Hepatocyte (in vitro differentiated cells): ENCODE measurements around the gene OGDHL. TPM values are rescaled to one million over a fixed set of nuclear protein-coding genes. Genes with fewer than 3 reads are reported as not detected.
"Not testable (repeated sequence)": the region's sequence is repeated elsewhere in the genome, so short reads cannot be mapped to it uniquely, and the experiment has no call there.

Experiments
- DNase-seq: peaks from one replicate; pipeline ENCODE4 v3.0.0-alpha.2; 2016; ENCODE audit warnings: low spot score
- H2AFZ ChIP-seq: fragments of 200-600 bp; sonication (generic); 2 replicates; pipeline ENCODE4 v1.6.0; 2016; ENCODE audit warnings: antibody characterized with exemption, mild to moderate bottlenecking
- H3K27ac ChIP-seq: fragments of 200-600 bp; sonication (generic); 2 replicates; pipeline ENCODE4 v1.5.1; 2016; ENCODE audit warnings: mild to moderate bottlenecking
- H3K27me3 ChIP-seq: fragments of 200-600 bp; sonication (generic); 2 replicates; pipeline ENCODE4 v1.6.1; 2016
- H3K36me3 ChIP-seq: fragments of 200-600 bp; sonication (generic); replicated peaks from 2 replicates; pipeline ENCODE4 v1.5.1; 2016; ENCODE audit warnings: low read depth; ENCODE audit not compliant: insufficient read depth
- H3K4me1 ChIP-seq: fragments of 200-600 bp; sonication (generic); 2 replicates; pipeline ENCODE4 v1.5.1; 2016; ENCODE audit warnings: mild to moderate bottlenecking, moderate library complexity; ENCODE audit not compliant: insufficient read depth
- H3K4me2 ChIP-seq: fragments of 200-600 bp; sonication (generic); 2 replicates; pipeline ENCODE4 v1.6.0; 2016
- H3K4me3 ChIP-seq: fragments of 200-600 bp; sonication (generic); 2 replicates; pipeline ENCODE4 v1.5.1; 2016; ENCODE audit warnings: mild to moderate bottlenecking
- H3K79me2 ChIP-seq: fragments of 200-600 bp; sonication (generic); 2 replicates; pipeline ENCODE4 v1.6.0; 2017; ENCODE audit warnings: mild to moderate bottlenecking
- H3K9me2 ChIP-seq: fragments of 200-600 bp; sonication (generic); replicated peaks from 2 replicates; pipeline ENCODE4 v1.6.0; 2017; ENCODE audit warnings: mild to moderate bottlenecking; ENCODE audit not compliant: insufficient read depth
- H3K9me3 ChIP-seq: fragments of 200-600 bp; sonication (generic); 2 replicates; pipeline ENCODE4 v1.5.1; 2016; ENCODE audit warnings: low read depth, mild to moderate bottlenecking
- H4K20me1 ChIP-seq: fragments of 200-600 bp; sonication (generic); 2 replicates; pipeline ENCODE4 v1.6.0; 2016; ENCODE audit warnings: mild to moderate bottlenecking; ENCODE audit not compliant: insufficient read depth, poor library complexity, severe bottlenecking
- CTCF ChIP-seq: fragments of 200-600 bp; sonication (generic); IDR thresholded peaks from 2 replicates; pipeline ENCODE4 v1.5.1; 2016; ENCODE audit warnings: antibody characterized with exemption, mild to moderate bottlenecking; ENCODE audit not compliant: poor library complexity
- EZH2 ChIP-seq: fragments of 200-600 bp; sonication (generic); IDR thresholded peaks from 2 replicates; pipeline ENCODE4 v1.6.1; 2016; ENCODE audit warnings: antibody characterized with exemption, mild to moderate bottlenecking, borderline replicate concordance
- EZH2phosphoT487 ChIP-seq: fragments of 200-600 bp; sonication (generic); IDR thresholded peaks from one replicate; pipeline ENCODE4 v1.6.1; 2018; ENCODE audit warnings: antibody characterized with exemption, mild to moderate bottlenecking, low read depth, moderate library complexity; ENCODE audit not compliant: unreplicated experiment, severe bottlenecking
- WGBS: methylation state at CpG from one replicate; pipeline ENCODE4 v1.1.6; 2016; ENCODE audit warnings: low lambda C conversion rate; ENCODE audit errors: missing lambda C conversion rate; 5-methylcytosine and 5-hydroxymethylcytosine counted together
- polyA plus RNA-seq: library from polyadenylated mRNA; unstranded; fragments of >200 nt; fragmentation: Nextera tagmentation; extraction: Ambion mirVana; gene quantifications from 2 replicates; pipeline ENCODE4 v1.2.1, GENCODE V29; 2016
- total RNA-seq: library from RNA; depleted of rRNA; stranded (reverse); fragments of >200 nt; gene quantifications from 2 replicates; pipeline ENCODE4 v1.2.3, GENCODE V29; 2014

OGDHL gene
- total and polyA plus RNA-seq, 2 experiments from 2014 or later = 9.3 to 12.9 TPM

DNA sequence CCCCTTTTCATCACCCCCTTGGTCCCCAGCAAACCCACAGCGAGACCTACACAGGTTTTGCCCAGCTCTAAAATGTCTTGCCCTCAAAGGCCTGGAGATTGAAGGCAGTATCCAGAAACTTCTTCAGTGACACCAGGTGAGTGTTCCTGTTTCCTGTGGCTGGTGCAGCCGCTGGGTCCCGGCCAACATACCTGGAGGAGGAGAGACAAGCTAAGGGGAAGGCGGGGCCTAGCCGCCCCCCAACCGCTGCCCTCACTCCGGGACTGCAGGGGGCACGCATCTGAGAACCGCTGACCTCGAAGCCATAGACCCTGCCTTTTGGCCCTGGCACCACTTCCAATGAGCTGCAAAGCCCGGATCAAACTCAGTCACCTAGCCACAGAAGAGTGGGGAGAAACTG lies 27.0 kb downstream of the OGDHL start:
- no peak overlapping the region for H3K4me3 ChIP-seq

DNA sequence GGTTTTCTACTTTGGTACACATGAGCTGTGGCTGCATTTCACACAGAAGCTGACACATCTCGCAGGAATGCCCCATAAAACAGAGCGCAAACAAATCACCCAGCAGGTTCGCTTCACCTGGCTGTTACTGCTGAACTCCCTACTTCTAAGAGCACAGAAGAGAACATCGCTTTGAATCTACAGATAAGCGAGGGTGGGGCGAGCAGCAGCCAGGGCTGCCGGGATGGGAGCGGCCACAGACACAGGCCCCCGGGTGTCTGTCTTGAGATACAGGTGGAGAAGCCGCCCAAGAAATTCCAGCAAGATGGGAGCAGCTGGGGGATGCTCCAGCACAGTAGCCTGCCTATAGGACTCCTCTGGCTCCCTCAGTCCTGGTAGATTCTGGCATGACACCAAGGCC lies 27.4 kb downstream of the OGDHL start:
- Histone ChIP-seq H3K9me3 (no peaks in the 10 kb centered on the region), H3K79me2 (no peaks in the 10 kb centered on the region), H3K27me3 (no peaks in the 10 kb centered on the region), H3K4me2 (no peak overlapping the region), H2AFZ (no peak overlapping the region), H3K27ac (no peak overlapping the region), H3K4me3 (no peak overlapping the region), H4K20me1 (no peaks in the 10 kb centered on the region), H3K36me3 (no peaks in the 10 kb centered on the region), H3K9me2 (no peaks in the 10 kb centered on the region), H3K4me1 (no peaks in the 10 kb centered on the region)
- no peak for TF ChIP-seq EZH2
- TF ChIP-seq EZH2phosphoT487 = no peak
- no peak for TF ChIP-seq CTCF
- DNase-seq = peak; percentile 73
- 65% methylated on average over 10 of the region's 10 CpGs for WGBS

More for the DNA sequence above, 27.0 kb downstream of the OGDHL start:
- no peak overlapping the region for H3K27ac ChIP-seq
- 92% methylated on average over 11 of the region's 11 CpGs for WGBS
- no peak overlapping the region for H3K4me2 ChIP-seq
- no peaks in the 10 kb centered on the region for H4K20me1 ChIP-seq
- no peaks in the 10 kb centered on the region for H3K4me1 ChIP-seq
- H3K79me2 ChIP-seq = no peaks in the 10 kb centered on the region
- no peaks in the 10 kb centered on the region for H3K36me3 ChIP-seq
- TF ChIP-seq EZH2 = no peak
- no peak for TF ChIP-seq EZH2phosphoT487
- no peak for TF ChIP-seq CTCF
- H3K9me2 ChIP-seq = no peaks in the 10 kb centered on the region
- no peak for DNase-seq
- H3K9me3 ChIP-seq = no peaks in the 10 kb centered on the region
- H3K27me3 ChIP-seq = no peaks in the 10 kb centered on the region
- H2AFZ ChIP-seq = no peak overlapping the region

DNA sequence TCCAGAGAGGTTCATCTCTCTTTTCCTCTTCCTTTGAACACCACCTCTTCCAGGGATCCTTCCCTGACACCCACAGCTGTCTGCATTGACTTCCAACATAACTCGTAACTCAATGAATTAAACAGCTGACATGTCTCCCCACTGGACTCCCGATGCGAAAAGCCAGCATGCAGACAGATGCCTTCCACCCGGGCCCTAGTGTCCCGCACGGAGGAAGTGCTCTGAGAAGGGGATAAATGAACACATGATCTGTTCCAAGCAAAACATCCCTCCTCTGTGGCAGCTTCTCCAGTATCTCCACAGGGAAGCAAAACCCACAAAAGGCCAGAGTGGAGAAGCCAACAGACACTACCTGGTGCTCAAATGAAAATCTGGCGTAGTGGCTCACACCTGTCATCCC lies 28.3 kb downstream of the OGDHL start:
- H3K36me3 ChIP-seq = no peaks in the 10 kb centered on the region
- TF ChIP-seq EZH2phosphoT487 (no peak), CTCF (no peak), EZH2 (no peak)
- no peak for DNase-seq
- H3K9me3 ChIP-seq = no peaks in the 10 kb centered on the region
- WGBS = 91% methylated on average over 7 of the region's 7 CpGs
- no peaks in the 10 kb centered on the region for H3K27me3 ChIP-seq
- H3K4me3 ChIP-seq = no peak overlapping the region
- H3K79me2 ChIP-seq = no peaks in the 10 kb centered on the region
- peak overlapping the region; percentile 44 for H3K27ac ChIP-seq
- H3K4me2 ChIP-seq = no peak overlapping the region
- H3K9me2 ChIP-seq = no peaks in the 10 kb centered on the region
- no peaks in the 10 kb centered on the region for H4K20me1 ChIP-seq
- H3K4me1 ChIP-seq = no peaks in the 10 kb centered on the region
- H2AFZ ChIP-seq = no peak overlapping the region

GRCh38 chr10:49726593-49726992 lies 35.5 kb downstream of the OGDHL start:
- Histone ChIP-seq H3K9me3 (no peaks in the 10 kb centered on the region), H3K27ac (no peak overlapping the region), H4K20me1 (no peaks in the 10 kb centered on the region), H3K4me1 (no peaks in the 10 kb centered on the region), H2AFZ (no peak overlapping the region), H3K9me2 (no peaks in the 10 kb centered on the region), H3K79me2 (no peaks in the 10 kb centered on the region), H3K27me3 (no peaks in the 10 kb centered on the region), H3K36me3 (no peaks in the 10 kb centered on the region), H3K4me3 (no peak overlapping the region), H3K4me2 (no peak overlapping the region)
- DNase-seq = no peak
- no peak for TF ChIP-seq EZH2phosphoT487
- no peak for TF ChIP-seq EZH2
- no peak for TF ChIP-seq CTCF
- WGBS = 78% methylated on average over 2 of the region's 2 CpGs

GRCh38 chr10:49715157-49715556 lies 47.0 kb downstream of the OGDHL start:
- H4K20me1 ChIP-seq, H3K79me2 ChIP-seq, H3K4me3 ChIP-seq, H3K36me3 ChIP-seq, H3K27me3 ChIP-seq, H3K9me2 ChIP-seq, H3K4me1 ChIP-seq, H2AFZ ChIP-seq, H3K27ac ChIP-seq, H3K4me2 ChIP-seq, H3K9me3 ChIP-seq, DNase-seq: not testable (repeated sequence)
- 91% methylated on average over 7 of the region's 7 CpGs for WGBS
